B cell (primary cell): ENCODE measurements around the gene NBAS. TPM values are rescaled to one million over a fixed set of nuclear protein-coding genes. Genes with fewer than 3 reads are reported as not detected.

Experiments used
- ATAC-seq: fragments of 200-7000 bp; cut with Tn5 transposase; one replicate; pipeline ENCODE4 v1.10.0; 2021; ENCODE audit warnings: low read depth, mild to moderate bottlenecking, moderate number of reproducible peaks, moderate library complexity
- CTCF ChIA-PET: fragments of 350-600 bp; sonication (Branson Sonifier 250); formaldehyde crosslinking; loops from one replicate; lab custom pipeline; 2021; ENCODE audit warnings: antibody characterized with exemption, inconsistent platforms; lab: Charles Lee
- POLR2A ChIA-PET: fragments of 350-600 bp; sonication (Branson Sonifier 250); formaldehyde crosslinking; loops from one replicate; lab custom pipeline; 2021; ENCODE audit warnings: antibody characterized with exemption; lab: Charles Lee
- DNase-seq: peaks from one replicate; pipeline ENCODE4 v3.0.0; 2013
- H2AFZ ChIP-seq: 2 replicates; pipeline ENCODE4 v1.6.1; 2012; ENCODE audit warnings: mild to moderate bottlenecking, low read depth, low read length; ENCODE audit not compliant: insufficient read depth, poor library complexity, severe bottlenecking
- H3K27ac ChIP-seq, 2 donors: 1 replicate in 1 of 2; 2 replicates in 1 of 2; pipeline ENCODE4 v1.5.1; 2012 to 2013; ENCODE audit warnings: low read length in 2 of 2, mild to moderate bottlenecking in 2 of 2, moderate library complexity in 1 of 2
- H3K27me3 ChIP-seq, 4 experiments: fragments of 200-600 bp in 1 of 4; sonication (generic) in 1 of 4; replicated peaks in 1 of 4; 1 replicate in 2 of 4; 2 replicates in 2 of 4; pipeline versions ENCODE4 v1.6.1 to v1.7.0; 2013 to 2016; ENCODE audit warnings: low read length in 3 of 4, mild to moderate bottlenecking in 2 of 4, mixed read lengths in 1 of 4, moderate library complexity in 1 of 4; ENCODE audit not compliant: insufficient read depth in 4 of 4, control insufficient read depth in 3 of 4; ENCODE audit errors: control extremely low read depth in 1 of 4
- H3K36me3 ChIP-seq, 2 experiments: replicated peaks in 1 of 2; 1 replicate in 1 of 2; 2 replicates in 1 of 2; pipeline versions ENCODE4 v1.6.1 to v1.7.1; 2013; ENCODE audit warnings: low read length in 1 of 2; ENCODE audit not compliant: insufficient read depth in 2 of 2, control insufficient read depth in 1 of 2; ENCODE audit errors: control extremely low read depth in 1 of 2, extremely low read depth in 1 of 2
- H3K4me1 ChIP-seq, 2 donors: fragments of 200-600 bp in 1 of 2; sonication (generic) in 1 of 2; 1 replicate in 1 of 2; 2 replicates in 1 of 2; pipeline versions ENCODE4 v1.5.1 to v1.6.1; 2013 to 2017; ENCODE audit warnings: low read length in 2 of 2; ENCODE audit not compliant: control insufficient read depth in 2 of 2, insufficient read depth in 2 of 2
- H3K4me2 ChIP-seq: replicated peaks from 2 replicates; pipeline ENCODE3; 2012; ENCODE audit warnings: mild to moderate bottlenecking, low read depth, low read length; ENCODE audit not compliant: poor library complexity, severe bottlenecking
- H3K4me3 ChIP-seq, 5 experiments: fragments of 200-600 bp in 1 of 5; sonication (generic) in 1 of 5; 1 replicate in 3 of 5; 2 replicates in 2 of 5; pipeline versions ENCODE4 v1.5.1 to v1.7.0; 2011 to 2016; ENCODE audit warnings: low read length in 4 of 5, mild to moderate bottlenecking in 4 of 5, low read depth in 2 of 5, control low read depth in 1 of 5, moderate library complexity in 1 of 5; ENCODE audit not compliant: insufficient read depth in 1 of 5; ENCODE audit errors: control extremely low read depth in 1 of 5, extremely low read depth in 1 of 5
- H3K79me2 ChIP-seq: fragments of 200-600 bp; sonication (generic); one replicate; pipeline ENCODE4 v1.6.0; 2016; ENCODE audit warnings: low read length; ENCODE audit not compliant: control insufficient read depth, insufficient read depth
- H3K9ac ChIP-seq: fragments of 200-600 bp; sonication (generic); 2 replicates; pipeline ENCODE4 v1.6.1; 2017; ENCODE audit warnings: mild to moderate bottlenecking, low read length, moderate library complexity
- H3K9me3 ChIP-seq, 3 donors: one replicate each; pipeline versions ENCODE4 v1.6.1 to v1.7.1; 2013; ENCODE audit warnings: low read length in 2 of 3; ENCODE audit not compliant: control insufficient read depth in 2 of 3, insufficient read depth in 1 of 3; ENCODE audit errors: control extremely low read depth in 1 of 3
- H4K20me1 ChIP-seq: 2 replicates; pipeline ENCODE4 v1.6.0; 2012; ENCODE audit warnings: mild to moderate bottlenecking, low read length; ENCODE audit not compliant: insufficient read depth, control insufficient read depth, poor library complexity, severe bottlenecking
- H3K27ac Mint-ChIP-seq: one replicate; pipeline ENCODE4 v1.8.0; 2021; ENCODE audit warnings: mixed read lengths
- H3K27me3 Mint-ChIP-seq: one replicate; pipeline ENCODE4 v1.8.0; 2021; ENCODE audit warnings: mixed read lengths
- H3K4me1 Mint-ChIP-seq: one replicate; pipeline ENCODE4 v1.8.0; 2021; ENCODE audit warnings: mixed read lengths
- H3K4me3 Mint-ChIP-seq: one replicate; pipeline ENCODE4 v1.8.0; 2021; ENCODE audit warnings: mixed read lengths
- H3K9me3 Mint-ChIP-seq: one replicate; pipeline ENCODE4 v1.8.0; 2022; ENCODE audit warnings: mixed read lengths; ENCODE audit not compliant: insufficient read depth
- EZH2 ChIP-seq: IDR thresholded peaks from 2 replicates; pipeline ENCODE4 v1.6.1; 2012; ENCODE audit warnings: borderline replicate concordance, low read depth, mild to moderate bottlenecking, moderate library complexity, low read length; ENCODE audit not compliant: insufficient read depth, poor library complexity, severe bottlenecking
- WGBS: methylation state at CpG from one replicate; pipeline ENCODE4 v1.1.5; 2013; ENCODE audit warnings: missing lambda C conversion rate; ENCODE audit not compliant: insufficient coverage; 5-methylcytosine and 5-hydroxymethylcytosine counted together
- intact Hi-C: fragments of 100-400 bp; cut with micrococcal nuclease; formaldehyde crosslinking; loops from one replicate; pipeline ENCODE4 v1.10.0; 2022
- polyA plus RNA-seq: library from polyadenylated mRNA; depleted of rRNA; stranded (reverse); fragments of >200 nt; gene quantifications from 2 replicates; pipeline ENCODE4 v1.2.3, GENCODE V29; 2012
- total RNA-seq, 2 donors: library from RNA; stranded (reverse); fragments of 120-200 nt in 1 of 2; gene quantifications; 1 replicate in 1 of 2; 2 replicates in 1 of 2; pipeline versions ENCODE4 v1.2.3 to v1.2.4, GENCODE V29; 2013 to 2022
- TF ChIP-seq, protein P1 (sequence below): fragments of 200-600 bp; IDR thresholded peaks from one replicate; pipeline ENCODE4 v1.8.0; 2022; ENCODE audit warnings: antibody characterized with exemption, mild to moderate bottlenecking

NBAS gene
- total and polyA plus RNA-seq, 2 donors (not counting 1 experiment from before 2014, with no cell fraction given): 10.6 to 37.3 TPM

DNA sequence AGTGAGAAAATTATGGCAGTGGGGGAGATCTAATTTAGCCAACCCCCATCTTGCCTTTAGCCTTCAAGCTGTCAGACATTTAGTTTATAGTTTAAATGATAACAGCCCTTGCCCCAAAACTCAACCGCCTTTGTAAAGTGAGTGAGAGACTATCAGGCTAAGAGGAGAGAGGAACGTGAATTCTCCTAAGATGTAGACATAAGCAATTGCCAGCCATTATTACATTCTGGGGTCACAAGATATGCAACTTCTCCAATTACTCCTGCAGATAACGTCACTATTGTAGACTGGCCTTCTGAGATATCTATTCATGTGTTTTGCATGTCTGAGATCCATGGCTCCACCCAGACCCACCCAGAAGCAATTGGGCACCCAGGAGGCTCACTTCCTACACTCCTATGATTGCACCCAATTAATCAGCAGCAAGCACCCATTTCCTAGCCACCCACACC is 307.3 kb downstream of the NBAS start:
- H3K27me3 ChIP-seq: no peaks in the 10 kb centered on the region
- WGBS: 90% methylated on average over 1 of the region's 3 CpGs
- TF ChIP-seq, protein P1, sequence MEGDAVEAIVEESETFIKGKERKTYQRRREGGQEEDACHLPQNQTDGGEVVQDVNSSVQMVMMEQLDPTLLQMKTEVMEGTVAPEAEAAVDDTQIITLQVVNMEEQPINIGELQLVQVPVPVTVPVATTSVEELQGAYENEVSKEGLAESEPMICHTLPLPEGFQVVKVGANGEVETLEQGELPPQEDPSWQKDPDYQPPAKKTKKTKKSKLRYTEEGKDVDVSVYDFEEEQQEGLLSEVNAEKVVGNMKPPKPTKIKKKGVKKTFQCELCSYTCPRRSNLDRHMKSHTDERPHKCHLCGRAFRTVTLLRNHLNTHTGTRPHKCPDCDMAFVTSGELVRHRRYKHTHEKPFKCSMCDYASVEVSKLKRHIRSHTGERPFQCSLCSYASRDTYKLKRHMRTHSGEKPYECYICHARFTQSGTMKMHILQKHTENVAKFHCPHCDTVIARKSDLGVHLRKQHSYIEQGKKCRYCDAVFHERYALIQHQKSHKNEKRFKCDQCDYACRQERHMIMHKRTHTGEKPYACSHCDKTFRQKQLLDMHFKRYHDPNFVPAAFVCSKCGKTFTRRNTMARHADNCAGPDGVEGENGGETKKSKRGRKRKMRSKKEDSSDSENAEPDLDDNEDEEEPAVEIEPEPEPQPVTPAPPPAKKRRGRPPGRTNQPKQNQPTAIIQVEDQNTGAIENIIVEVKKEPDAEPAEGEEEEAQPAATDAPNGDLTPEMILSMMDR: no peak
- no peak for TF ChIP-seq EZH2
- no peak overlapping the region for H3K27ac Mint-ChIP-seq
- no peak overlapping the region for H3K4me2 ChIP-seq
- ATAC-seq: no peak
- no peak overlapping the region for H3K4me3 ChIP-seq
- POLR2A ChIA-PET: no interaction called here
- H2AFZ ChIP-seq: no peak overlapping the region
- H3K4me3 Mint-ChIP-seq: no peak overlapping the region
- H3K4me1 Mint-ChIP-seq: peaks cover 7% of the 10 kb centered on the region
- peaks cover 7% of the 10 kb centered on the region for H3K9me3 Mint-ChIP-seq
- H3K4me1 ChIP-seq: no peaks in the 10 kb centered on the region
- peaks cover 1 to 12% (median 4%) of the 10 kb centered on the region in 3 donors for H3K9me3 ChIP-seq
- peaks cover 0 to 4% of the 10 kb centered on the region in 2 experiments for H3K36me3 ChIP-seq
- no peak for DNase-seq
- no peaks in the 10 kb centered on the region for H3K27me3 Mint-ChIP-seq
- no peak overlapping the region for H3K9ac ChIP-seq
- intact Hi-C loops: no loop called here
- no peaks in the 10 kb centered on the region for H3K79me2 ChIP-seq
- CTCF ChIA-PET: no interaction called here
- no peak overlapping the region for H3K27ac ChIP-seq
- no peaks in the 10 kb centered on the region for H4K20me1 ChIP-seq

DNA sequence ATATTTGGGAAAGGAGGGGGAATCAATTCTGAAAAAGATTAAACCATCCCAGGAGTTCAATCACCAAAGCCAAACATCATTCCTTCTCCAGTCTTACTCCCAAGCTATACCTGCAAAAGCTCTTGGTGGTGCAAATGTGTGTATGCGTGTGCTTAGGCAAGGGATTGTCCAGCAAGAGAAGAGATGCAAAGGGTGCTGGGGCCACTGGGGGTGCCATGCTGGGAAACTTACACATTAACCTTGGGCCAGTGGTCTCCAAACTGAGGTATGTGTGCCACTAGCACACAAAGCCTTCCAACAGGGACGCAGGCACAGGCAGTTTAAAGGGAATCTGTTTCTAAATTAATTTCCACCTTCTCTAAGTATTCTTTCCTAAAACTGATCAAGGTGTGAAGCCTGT is 307.9 kb downstream of the NBAS start:
- Histone ChIP-seq H3K79me2 (no peaks in the 10 kb centered on the region), H3K4me1 (no peaks in the 10 kb centered on the region), H3K9me3 (peaks cover 0 to 6% (median 1%) of the 10 kb centered on the region in 3 donors), H3K9ac (no peak overlapping the region), H2AFZ (no peak overlapping the region), H3K4me2 (no peak overlapping the region), H3K27me3 (no peaks in the 10 kb centered on the region), H3K36me3 (peaks cover 0 to 4% of the 10 kb centered on the region in 2 experiments), H4K20me1 (no peaks in the 10 kb centered on the region), H3K27ac (no peak overlapping the region), H3K4me3 (no peak overlapping the region)
- H3K27me3 Mint-ChIP-seq: no peaks in the 10 kb centered on the region
- H3K4me3 Mint-ChIP-seq: no peak overlapping the region
- DNase-seq (no peak), ATAC-seq (no peak)
- POLR2A ChIA-PET: no interaction called here
- intact Hi-C loops: no loop called here
- no peak overlapping the region for H3K27ac Mint-ChIP-seq
- H3K4me1 Mint-ChIP-seq: peaks cover 8% of the 10 kb centered on the region
- WGBS: no CpG with 5 or more reads among the region's 2 CpGs
- CTCF ChIA-PET: no interaction called here
- H3K9me3 Mint-ChIP-seq: peaks cover 7% of the 10 kb centered on the region
- TF ChIP-seq, protein P1: no peak
- TF ChIP-seq EZH2: no peak
